ENCODE data around the gene CMA1. TPM values are rescaled to one million over a fixed set of nuclear protein-coding genes. Genes with fewer than 3 reads are reported as not detected.
"Not testable (repeated sequence)": the region's sequence is repeated elsewhere in the genome, so short reads cannot be mapped to it uniquely, and the experiment has no call there.

The CMA1 gene
- total RNA-seq, 1 experiment from 2014 or later, result not detected

DNA sequence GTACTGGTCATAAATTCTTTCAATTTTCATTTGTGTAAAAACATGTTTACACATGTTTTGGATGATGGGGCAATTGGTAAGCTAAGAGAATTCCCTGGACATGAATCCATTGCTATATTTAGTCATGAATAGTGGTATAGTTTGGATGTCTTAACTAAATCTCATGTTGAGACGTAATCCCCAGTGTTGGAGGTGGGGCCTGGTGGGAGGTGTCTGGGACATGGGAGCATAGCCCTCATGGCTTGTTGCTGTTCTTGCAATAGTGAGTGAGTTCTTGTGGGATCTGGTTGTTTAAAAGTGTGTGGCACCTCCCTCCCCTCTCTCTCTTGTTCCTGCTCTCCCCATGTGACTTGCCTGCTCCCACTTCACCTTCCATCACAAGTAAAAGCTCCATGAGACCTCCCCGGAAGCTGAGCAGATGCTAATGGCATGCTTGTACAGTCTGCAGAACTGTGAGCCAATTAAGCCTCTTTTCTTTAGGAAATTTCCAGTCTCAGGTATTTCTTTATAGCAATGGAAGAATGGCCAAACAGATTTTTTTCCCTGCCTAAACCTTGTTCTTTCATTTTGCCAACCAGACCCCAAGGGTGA, 34.4 kb upstream of the CMA1 start:
- no peaks in the 10 kb centered on the region for H3K36me3 Mint-ChIP-seq (ENCODE audit: insufficient read depth, unreplicated experiment)
- Histone ChIP-seq H3K9me3 (no peaks in the 10 kb centered on the region), H3K36me3 (ENCODE audit: control insufficient read depth, insufficient read depth, low read length) (no peaks in the 10 kb centered on the region), H3K4me1 (no peaks in the 10 kb centered on the region), H3K27me3 (replicated peaks; ENCODE audit: control insufficient read depth, insufficient read depth, low read length) (no peaks in the 10 kb centered on the region), H3K4me3 (ENCODE audit: low read depth, low read length) (no peak overlapping the region)
- H3K4me3 Mint-ChIP-seq (ENCODE audit: unreplicated experiment), result no peak overlapping the region
- H3K9me3 Mint-ChIP-seq (ENCODE audit: unreplicated experiment), result peaks cover 22% of the 10 kb centered on the region
- no TSS peak for BruUV-seq (replicated peaks)
- TF ChIP-seq, protein P1, sequence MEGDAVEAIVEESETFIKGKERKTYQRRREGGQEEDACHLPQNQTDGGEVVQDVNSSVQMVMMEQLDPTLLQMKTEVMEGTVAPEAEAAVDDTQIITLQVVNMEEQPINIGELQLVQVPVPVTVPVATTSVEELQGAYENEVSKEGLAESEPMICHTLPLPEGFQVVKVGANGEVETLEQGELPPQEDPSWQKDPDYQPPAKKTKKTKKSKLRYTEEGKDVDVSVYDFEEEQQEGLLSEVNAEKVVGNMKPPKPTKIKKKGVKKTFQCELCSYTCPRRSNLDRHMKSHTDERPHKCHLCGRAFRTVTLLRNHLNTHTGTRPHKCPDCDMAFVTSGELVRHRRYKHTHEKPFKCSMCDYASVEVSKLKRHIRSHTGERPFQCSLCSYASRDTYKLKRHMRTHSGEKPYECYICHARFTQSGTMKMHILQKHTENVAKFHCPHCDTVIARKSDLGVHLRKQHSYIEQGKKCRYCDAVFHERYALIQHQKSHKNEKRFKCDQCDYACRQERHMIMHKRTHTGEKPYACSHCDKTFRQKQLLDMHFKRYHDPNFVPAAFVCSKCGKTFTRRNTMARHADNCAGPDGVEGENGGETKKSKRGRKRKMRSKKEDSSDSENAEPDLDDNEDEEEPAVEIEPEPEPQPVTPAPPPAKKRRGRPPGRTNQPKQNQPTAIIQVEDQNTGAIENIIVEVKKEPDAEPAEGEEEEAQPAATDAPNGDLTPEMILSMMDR (IDR thresholded peaks at IDR 0.05; ENCODE audit: insufficient read depth in 1 of 2, low read depth in 1 of 2, low read length in 1 of 2, severe bottlenecking in 1 of 2, unreplicated experiment in 1 of 2), result no peak
- no peak overlapping the region for H3K27ac Mint-ChIP-seq (ENCODE audit: unreplicated experiment)
- no peaks in the 10 kb centered on the region for H3K4me1 Mint-ChIP-seq (ENCODE audit: low read depth, unreplicated experiment)
- ChIA-PET POLR2A (no interaction called here), CTCF (no interaction called here)
- H3K27me3 Mint-ChIP-seq (ENCODE audit: insufficient read depth, unreplicated experiment), result peaks cover 14% of the 10 kb centered on the region
- intact Hi-C loops (cut with micrococcal nuclease; ENCODE audit: unreplicated experiment), result no loop called here
- DNase-seq, result no peak

DNA sequence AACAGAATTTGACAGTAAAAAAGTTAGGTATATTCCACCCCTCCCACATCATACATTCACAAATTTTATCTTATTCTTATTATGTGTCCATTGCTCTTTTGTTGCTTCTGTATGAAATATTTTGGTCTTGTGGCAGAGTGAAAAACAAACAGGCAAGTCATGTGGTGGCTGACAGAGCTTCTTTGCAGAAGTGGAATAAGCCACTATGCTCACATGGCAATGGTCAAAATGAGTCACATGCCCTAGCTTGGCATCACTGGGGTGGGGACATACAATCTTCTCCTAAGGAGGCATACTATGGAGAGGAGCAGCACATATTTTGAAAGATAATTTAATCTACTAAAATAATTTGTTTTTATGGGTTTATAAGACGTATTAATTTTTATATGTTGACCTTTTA, 27.7 kb upstream of the CMA1 start:
- POLR2A ChIA-PET, result interaction anchor here (0.6 kb wide), 1 partner anchor 442 kb away, joined by 9 read pairs; no protein-coding TSS in a partner anchor
- H3K27me3 Mint-ChIP-seq (ENCODE audit: insufficient read depth, unreplicated experiment), result peaks cover 18% of the 10 kb centered on the region

DNA sequence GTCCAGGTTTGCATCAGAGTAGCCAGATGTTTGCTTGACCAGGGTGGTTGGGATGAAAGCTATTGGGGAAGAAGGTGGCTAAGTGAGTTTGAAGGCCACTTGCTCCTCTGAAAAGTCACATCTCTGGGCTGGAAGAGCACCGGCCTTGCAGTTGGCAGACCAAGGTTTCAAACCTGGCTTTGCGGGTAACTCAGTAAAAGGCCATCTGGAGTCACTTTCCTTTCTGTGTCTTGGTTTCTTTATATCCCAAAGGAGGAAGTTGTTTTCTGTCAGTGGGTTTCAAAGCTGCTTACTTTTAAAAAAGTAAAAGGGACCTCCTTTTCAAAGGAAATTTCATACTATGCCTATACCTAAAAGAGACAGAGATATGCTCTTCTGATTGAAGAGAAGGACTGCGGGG, 26.2 kb upstream of the CMA1 start:
- POLR2A ChIA-PET, result no interaction called here

More for the DNA sequence above, 27.7 kb upstream of the CMA1 start:
- no TSS peak for BruUV-seq (replicated peaks)
- intact Hi-C loops (cut with micrococcal nuclease; ENCODE audit: unreplicated experiment), result no loop called here
- no peaks in the 10 kb centered on the region for H3K9me3 ChIP-seq
- H3K36me3 ChIP-seq (ENCODE audit: control insufficient read depth, insufficient read depth, low read length), result no peaks in the 10 kb centered on the region
- no peaks in the 10 kb centered on the region for H3K4me1 Mint-ChIP-seq (ENCODE audit: low read depth, unreplicated experiment)
- DNase-seq, result no peak
- H3K36me3 Mint-ChIP-seq (ENCODE audit: insufficient read depth, unreplicated experiment), result no peaks in the 10 kb centered on the region
- CTCF ChIA-PET, result no interaction called here
- H3K27me3 ChIP-seq (replicated peaks; ENCODE audit: control insufficient read depth, insufficient read depth, low read length), result no peaks in the 10 kb centered on the region
- H3K4me3 Mint-ChIP-seq (ENCODE audit: unreplicated experiment), result no peak overlapping the region
- H3K4me3 ChIP-seq (ENCODE audit: low read depth, low read length), result no peak overlapping the region
- TF ChIP-seq, protein P1 (IDR thresholded peaks at IDR 0.05; ENCODE audit: insufficient read depth in 1 of 2, low read depth in 1 of 2, low read length in 1 of 2, severe bottlenecking in 1 of 2, unreplicated experiment in 1 of 2), result no peak
- H3K9me3 Mint-ChIP-seq (ENCODE audit: unreplicated experiment), result no peaks in the 10 kb centered on the region
- no peaks in the 10 kb centered on the region for H3K4me1 ChIP-seq
- no peak overlapping the region for H3K27ac Mint-ChIP-seq (ENCODE audit: unreplicated experiment)

DNA sequence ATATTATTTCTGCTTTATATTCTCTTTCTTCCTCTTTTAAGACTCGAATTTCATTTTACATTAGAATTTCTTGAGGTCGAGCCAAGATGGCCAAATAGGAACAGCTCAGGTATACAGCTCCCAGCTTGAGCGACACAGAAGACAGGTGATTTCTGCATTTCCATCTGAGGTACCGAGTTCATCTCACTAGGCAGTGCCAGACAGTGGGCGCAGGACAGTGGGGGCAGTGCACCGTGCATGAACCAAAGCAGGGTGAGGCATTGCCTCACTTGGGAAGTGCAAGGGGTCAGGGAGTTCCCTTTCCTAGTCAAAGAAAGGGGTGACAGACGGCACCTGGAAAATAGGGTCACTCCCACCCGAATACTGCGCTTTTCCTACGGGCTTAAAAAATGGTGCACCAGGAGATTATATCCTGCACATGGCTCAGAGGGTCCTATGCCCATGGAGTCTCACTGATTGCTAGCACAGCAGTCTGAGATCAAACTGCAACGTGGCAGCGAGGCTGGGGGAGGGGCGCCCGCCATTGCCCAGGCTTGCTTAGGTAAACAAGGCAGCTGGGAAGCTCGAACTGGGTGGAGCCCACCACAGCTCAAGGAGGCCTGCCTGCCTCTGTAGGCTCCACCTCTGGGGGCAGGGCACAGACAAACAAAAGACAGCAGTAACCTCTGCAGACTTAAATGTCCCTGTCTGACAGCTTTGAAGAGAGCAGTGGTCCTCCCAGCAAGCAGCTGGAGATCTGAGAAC, 18.0 kb upstream of the CMA1 start:
- H3K27me3 Mint-ChIP-seq (ENCODE audit: insufficient read depth, unreplicated experiment); POLR2A ChIA-PET; H3K9me3 Mint-ChIP-seq (ENCODE audit: unreplicated experiment); H3K36me3 Mint-ChIP-seq (ENCODE audit: insufficient read depth, unreplicated experiment); BruUV-seq (replicated peaks); H3K4me1 Mint-ChIP-seq (ENCODE audit: low read depth, unreplicated experiment); H3K4me1 ChIP-seq; H3K27me3 ChIP-seq (replicated peaks; ENCODE audit: control insufficient read depth, insufficient read depth, low read length); CTCF ChIA-PET; H3K36me3 ChIP-seq (ENCODE audit: control insufficient read depth, insufficient read depth, low read length); intact Hi-C loops (cut with micrococcal nuclease; ENCODE audit: unreplicated experiment); H3K9me3 ChIP-seq: not testable (repeated sequence)
- H3K4me3 Mint-ChIP-seq (ENCODE audit: unreplicated experiment), result peak overlapping the region; percentile 81
- DNase-seq, result peak in 1 of 2 experiments; percentile 7
- peak overlapping the region; percentile 57 for H3K27ac Mint-ChIP-seq (ENCODE audit: unreplicated experiment)
- peak overlapping the region; percentile 24 for H3K4me3 ChIP-seq (ENCODE audit: low read depth, low read length)

More for the DNA sequence above, 26.2 kb upstream of the CMA1 start:
- no TSS peak for BruUV-seq (replicated peaks)
- CTCF ChIA-PET, result no interaction called here
- H3K9me3 ChIP-seq, result no peaks in the 10 kb centered on the region
- Mint-ChIP-seq H3K9me3 (ENCODE audit: unreplicated experiment) (no peaks in the 10 kb centered on the region), H3K27me3 (ENCODE audit: insufficient read depth, unreplicated experiment) (peaks cover 11% of the 10 kb centered on the region), H3K27ac (ENCODE audit: unreplicated experiment) (no peak overlapping the region), H3K4me3 (ENCODE audit: unreplicated experiment) (no peak overlapping the region), H3K36me3 (ENCODE audit: insufficient read depth, unreplicated experiment) (no peaks in the 10 kb centered on the region), H3K4me1 (ENCODE audit: low read depth, unreplicated experiment) (no peaks in the 10 kb centered on the region)
- no peaks in the 10 kb centered on the region for H3K4me1 ChIP-seq
- H3K36me3 ChIP-seq (ENCODE audit: control insufficient read depth, insufficient read depth, low read length), result no peaks in the 10 kb centered on the region
- intact Hi-C loops (cut with micrococcal nuclease; ENCODE audit: unreplicated experiment), result no loop called here
- TF ChIP-seq, protein P1 (IDR thresholded peaks at IDR 0.05; ENCODE audit: insufficient read depth in 1 of 2, low read depth in 1 of 2, low read length in 1 of 2, severe bottlenecking in 1 of 2, unreplicated experiment in 1 of 2), result no peak
- DNase-seq, result no peak
- H3K27me3 ChIP-seq (replicated peaks; ENCODE audit: control insufficient read depth, insufficient read depth, low read length), result no peaks in the 10 kb centered on the region
- H3K4me3 ChIP-seq (ENCODE audit: low read depth, low read length), result no peak overlapping the region
